T-helper 9 cell (primary cell): ENCODE measurements around the gene ATP6V1F.
"Not testable (repeated sequence)": the region's sequence is repeated elsewhere in the genome, so short reads cannot be mapped to it uniquely, and the experiment has no call there.

Experiments used
- DNase-seq: peaks from one replicate; pipeline ENCODE4 v3.0.0-alpha.2; 2020

ATP6V1F gene

GRCh38 chr7:128903621-128904361, 41.1 kb downstream of the ATP6V1F start:
- no peak for DNase-seq

DNA sequence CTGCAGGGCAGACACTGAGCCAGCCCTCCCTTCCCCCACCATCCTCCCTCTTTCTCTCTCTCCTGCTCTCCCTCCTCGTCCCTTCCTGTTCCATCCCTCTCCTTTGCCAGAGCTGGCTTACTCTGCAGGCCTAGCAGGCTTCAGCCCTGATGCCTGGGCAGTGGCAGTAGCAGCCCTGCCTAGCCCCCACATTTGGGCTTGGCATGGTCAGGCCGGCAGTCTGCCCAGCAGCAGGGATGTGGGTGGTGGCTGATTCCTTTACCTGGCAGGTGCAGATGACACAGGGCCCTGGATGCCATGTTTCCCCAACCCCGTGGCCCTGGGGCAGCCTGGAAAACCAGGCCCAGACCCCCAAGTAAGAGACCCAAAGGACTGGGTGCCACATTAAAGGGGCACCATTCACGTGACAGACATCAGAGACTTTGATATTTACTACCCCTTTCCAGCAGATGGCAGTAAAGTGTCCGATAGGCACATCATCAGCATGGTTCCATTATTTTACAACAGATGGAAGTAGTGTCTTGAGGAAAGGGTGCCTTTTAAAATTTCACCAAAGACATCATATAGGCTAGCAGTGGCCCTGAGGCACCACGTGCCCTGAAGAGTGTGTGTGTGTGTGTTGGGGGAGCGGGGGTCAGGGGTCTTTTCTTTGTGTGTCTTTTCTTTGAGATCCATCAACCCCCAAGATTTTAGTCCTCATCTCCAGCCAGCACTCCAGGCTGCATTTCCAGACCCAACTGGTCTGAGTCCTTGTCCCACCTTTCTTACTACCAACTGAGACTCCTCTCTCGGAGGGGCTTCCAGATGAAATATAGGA, 41.9 kb downstream of the ATP6V1F start:
- DNase-seq: no peak

- DNase-seq: no peak
Measured at GRCh38 chr7:128906001-128906765, 43.5 kb downstream of the ATP6V1F start.

DNA sequence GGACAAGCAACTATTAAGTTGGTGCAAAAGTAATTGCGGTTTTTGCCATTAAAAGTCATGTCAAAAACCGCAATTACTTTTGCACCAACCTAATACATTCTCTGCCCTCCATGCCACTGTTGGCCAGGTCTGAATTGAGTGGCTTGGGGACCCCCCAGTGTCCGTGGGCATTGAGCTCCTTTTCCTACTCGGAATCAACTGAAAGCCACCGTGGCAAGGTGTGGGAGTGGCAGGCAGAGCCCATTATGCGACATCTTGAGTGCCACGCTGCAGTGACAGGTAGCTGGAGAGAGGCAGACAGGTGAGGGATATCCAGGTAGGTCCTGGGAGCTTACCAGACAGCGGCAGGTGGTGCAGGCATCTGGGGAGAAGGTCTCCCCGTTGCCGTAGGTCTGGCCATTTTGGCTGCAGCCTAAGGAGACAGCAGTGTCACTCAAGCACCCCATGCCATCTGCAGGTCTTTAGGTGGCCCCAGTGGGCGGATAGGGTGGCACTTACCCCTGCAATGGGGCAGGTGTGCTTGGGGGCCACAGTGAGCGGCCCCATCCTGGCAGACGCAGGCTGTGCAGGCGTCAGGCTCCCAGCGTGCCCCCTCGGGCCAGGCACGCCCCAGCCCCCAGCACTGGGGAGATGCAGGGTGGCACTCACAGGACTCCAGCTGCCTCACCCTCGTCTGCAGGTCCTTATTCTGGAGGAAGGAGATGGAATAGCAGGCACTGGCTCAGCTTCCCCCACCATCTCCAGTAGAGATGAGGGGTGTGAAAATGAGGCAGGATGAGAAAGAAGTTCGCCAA, 44.3 kb downstream of the ATP6V1F start:
- DNase-seq: no peak

- no peak for DNase-seq
Measured at GRCh38 chr7:128908750-128909624, 46.3 kb downstream of the ATP6V1F start.

- DNase-seq: no peak
Measured at GRCh38 chr7:128909625-128910568, 47.2 kb downstream of the ATP6V1F start.

GRCh38 chr7:128910569-128910945, 47.9 kb downstream of the ATP6V1F start, which contains the start of gene KCP:
Gene KCP, minus strand, starts transcription at chr7:128910709. Its CDS starts 33 bp downstream, at chr7:128910676.
- DNase-seq: no peak

DNA sequence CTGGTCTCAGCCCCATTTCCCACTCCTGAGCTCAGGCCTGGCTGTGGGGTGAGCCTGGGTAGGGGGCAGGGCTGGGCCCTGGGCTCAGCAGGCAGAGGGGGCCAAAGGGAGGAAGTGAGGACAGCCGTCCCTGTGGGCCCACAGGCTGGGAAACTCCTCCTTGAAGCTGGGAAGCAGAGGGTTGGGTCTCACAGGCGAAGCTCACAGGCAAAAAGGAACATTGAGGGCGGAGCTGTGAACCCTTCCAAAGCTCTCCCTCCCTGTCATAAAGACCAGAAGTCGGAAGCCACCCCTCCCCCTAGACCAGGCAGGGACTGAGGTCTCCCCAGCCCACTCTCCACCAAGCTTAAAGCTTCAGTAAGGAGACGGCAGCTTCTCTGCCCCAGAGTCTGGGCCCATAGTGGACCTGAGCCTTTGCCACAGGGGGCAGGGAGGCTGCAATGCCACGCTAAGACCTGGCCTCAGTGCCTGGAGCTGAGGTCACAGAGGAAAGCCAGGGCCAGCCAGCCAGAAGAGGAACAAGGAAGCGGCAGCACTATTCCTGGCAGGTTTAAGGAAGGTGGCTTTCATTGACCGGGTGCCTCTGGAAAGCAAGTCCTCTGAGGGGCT, 48.9 kb downstream of the ATP6V1F start:
- no peak for DNase-seq

DNA sequence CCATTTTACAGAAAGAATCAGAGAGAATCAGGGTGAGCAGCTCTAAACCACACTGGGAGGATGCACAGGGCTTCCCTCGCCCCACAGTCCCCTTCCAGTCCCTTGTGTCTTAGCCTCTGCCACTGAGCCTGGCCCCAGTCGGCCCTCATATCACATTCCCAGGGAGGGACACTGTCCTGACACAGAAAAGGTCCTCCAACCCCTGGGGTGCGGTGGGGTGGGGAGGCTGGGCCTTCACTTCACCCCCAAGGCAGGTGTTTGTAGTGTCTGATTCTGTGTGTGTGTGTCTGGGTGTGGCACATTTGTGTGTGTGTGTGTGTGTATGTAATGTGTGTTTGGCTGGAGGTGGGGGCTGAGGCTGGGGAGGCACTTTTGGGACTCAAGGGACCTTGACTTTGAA, 49.6 kb downstream of the ATP6V1F start:
- no peak for DNase-seq

DNA sequence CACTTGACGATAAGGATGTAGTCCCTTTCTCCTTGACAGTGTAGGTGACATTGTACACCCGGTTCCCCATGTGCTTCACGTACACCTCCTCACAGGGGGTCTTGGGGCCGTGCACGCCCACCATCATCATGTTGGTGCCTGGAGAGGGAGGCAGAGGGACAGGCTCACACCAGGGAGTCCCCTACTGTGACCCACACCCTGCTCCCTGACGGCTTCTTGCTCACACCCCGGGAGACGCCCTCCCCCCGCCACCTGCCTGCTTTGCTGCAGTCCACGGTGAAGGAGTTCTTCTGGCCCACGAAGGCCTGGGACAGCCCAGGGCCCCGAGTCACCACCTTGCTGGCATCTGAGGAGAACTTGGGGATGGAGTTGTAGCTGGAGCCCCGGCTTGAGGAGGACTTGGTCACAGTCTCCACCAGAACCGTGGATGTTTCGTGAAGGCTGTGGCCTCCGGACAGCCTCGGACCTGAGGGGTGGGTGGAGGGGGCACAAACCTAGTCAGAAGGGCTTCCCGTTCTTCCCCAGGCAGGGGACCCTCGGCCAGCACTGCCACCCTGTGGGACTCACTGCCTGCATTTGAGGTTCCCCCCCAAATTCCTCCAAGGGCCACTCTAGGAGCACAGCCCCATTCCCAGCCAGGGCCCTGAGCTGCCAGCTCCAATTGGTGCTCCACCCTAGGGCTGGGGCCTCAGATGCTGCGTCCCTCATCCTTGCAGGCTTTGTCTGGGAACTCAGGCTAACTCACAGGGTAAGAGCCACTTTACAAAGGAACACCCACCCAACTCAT, 50.2 kb downstream of the ATP6V1F start:
- not testable (repeated sequence) for DNase-seq

DNA sequence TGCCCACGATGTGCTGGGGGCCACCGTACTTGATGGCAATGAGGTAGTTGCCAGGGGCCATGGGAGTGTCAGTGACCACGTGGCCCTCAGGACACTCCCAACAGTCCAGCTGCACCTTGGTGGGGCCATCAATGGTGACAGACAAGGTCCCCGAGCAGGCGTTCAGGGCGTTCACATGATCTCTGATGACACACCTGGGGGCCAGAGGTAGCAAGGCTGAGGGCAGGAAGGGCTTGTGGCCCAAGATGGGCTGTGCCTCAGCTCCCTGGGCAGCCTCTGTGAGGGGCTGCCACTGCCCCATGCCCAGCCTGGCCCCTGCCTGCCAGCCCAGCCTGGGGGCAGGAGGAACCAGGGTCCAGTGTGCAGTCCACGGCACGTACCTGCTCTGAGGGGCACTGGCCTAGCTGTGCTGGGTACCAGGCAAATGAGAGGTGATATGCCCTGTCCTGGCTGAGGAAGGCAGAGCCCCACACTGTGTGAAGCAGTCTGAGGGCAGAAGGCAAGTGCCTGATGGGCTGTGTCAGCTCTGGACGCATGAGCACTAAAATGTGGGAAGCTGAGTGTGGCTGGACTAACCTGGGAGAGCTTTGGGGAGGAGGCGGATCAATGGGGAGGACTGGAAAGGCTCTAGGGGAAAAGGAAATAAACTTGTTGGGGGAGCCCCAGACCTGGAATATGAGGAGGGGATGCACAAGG, 51.4 kb downstream of the ATP6V1F start:
- DNase-seq: no peak

GRCh38 chr7:128914566-128915151, 52.0 kb downstream of the ATP6V1F start:
- no peak for DNase-seq

DNA sequence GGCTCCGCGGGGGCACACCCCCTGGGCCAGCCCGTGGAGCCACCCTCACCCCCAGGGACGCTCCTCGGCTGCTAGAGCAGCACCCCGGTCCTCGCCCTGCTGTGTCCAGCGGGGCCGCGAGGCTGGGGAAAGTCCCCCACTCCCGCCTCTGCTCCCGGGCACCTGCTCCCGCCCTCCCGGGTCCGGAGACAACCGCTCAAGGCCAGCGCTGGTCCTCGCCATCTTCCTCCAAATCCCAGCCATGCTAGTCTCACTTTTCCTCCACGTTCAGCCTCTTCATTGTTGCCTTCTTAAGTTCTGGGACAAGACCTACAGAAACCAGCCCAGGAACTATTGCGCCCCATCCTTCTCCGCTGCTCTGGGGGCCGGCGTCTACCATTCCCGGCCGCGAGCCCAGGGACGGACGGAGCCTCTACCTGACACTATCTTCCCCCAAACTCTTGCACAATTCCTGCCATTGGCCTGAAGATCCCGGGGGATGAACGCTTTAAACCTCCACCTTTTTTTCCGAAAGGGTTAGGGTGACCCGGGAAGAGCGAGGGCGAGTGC, 52.7 kb downstream of the ATP6V1F start:
- no peak for DNase-seq
